Stimulated activated CD8-positive, alpha-beta memory T cell treated with anti-CD3 and anti-CD28 coated beads, Interleukin-12 subunit alpha, Interleukin-12 subunit beta, amount 100 ng/mL, for 4 hours (primary cell): ENCODE measurements around the gene HOXB2.
"Not testable (repeated sequence)": the region's sequence is repeated elsewhere in the genome, so short reads cannot be mapped to it uniquely, and the experiment has no call there.

ENCODE experiments used
- DNase-seq: peaks from one replicate; pipeline ENCODE4 v3.0.0-alpha.2; 2020; ENCODE audit warnings: low read depth

The HOXB2 gene

GRCh38 chr17:48541036-48541576 is 3.8 kb downstream of the HOXB2 start:
- no peak for DNase-seq

- no peak for DNase-seq
These were observed 4.7 kb downstream of the HOXB2 start for GRCh38 chr17:48540213-48540612.

- DNase-seq: no peak
These were observed 5.7 kb downstream of the HOXB2 start for GRCh38 chr17:48539177-48539576.

- no peak for DNase-seq
These were observed 7.6 kb downstream of the HOXB2 start for GRCh38 chr17:48537316-48537715.

- DNase-seq: not testable (repeated sequence)
These were observed 8.9 kb downstream of the HOXB2 start for GRCh38 chr17:48535793-48536559.

GRCh38 chr17:48532261-48532660 is 12.6 kb downstream of the HOXB2 start:
- DNase-seq: no peak

- no peak for DNase-seq
These were observed 14.0 kb downstream of the HOXB2 start, which contains the start of gene HOXB1 for GRCh38 chr17:48530887-48531272. Gene HOXB1 (minus strand): TSS chr17:48531011. CDS start chr17:48530904, 107 bp downstream.

- no peak for DNase-seq
These were observed 14.6 kb downstream of the HOXB2 start for GRCh38 chr17:48530208-48530886.

- no peak for DNase-seq
These were observed 15.3 kb downstream of the HOXB2 start for GRCh38 chr17:48529683-48530009.

- DNase-seq: no peak
These were observed 15.8 kb downstream of the HOXB2 start for GRCh38 chr17:48528936-48529682.

- no peak for DNase-seq
These were observed 16.6 kb downstream of the HOXB2 start for GRCh38 chr17:48528153-48528935.

- no peak for DNase-seq
These were observed 17.4 kb downstream of the HOXB2 start for GRCh38 chr17:48527547-48527932.

- no peak for DNase-seq
These were observed 18.0 kb downstream of the HOXB2 start for GRCh38 chr17:48526608-48527546.

- no peak for DNase-seq
These were observed 21.9 kb downstream of the HOXB2 start for GRCh38 chr17:48523010-48523409.

GRCh38 chr17:48522031-48522653 is 22.8 kb downstream of the HOXB2 start:
- DNase-seq: no peak

GRCh38 chr17:48520631-48521079 is 24.3 kb downstream of the HOXB2 start:
- DNase-seq: no peak

- no peak for DNase-seq
These were observed 25.5 kb downstream of the HOXB2 start for GRCh38 chr17:48519427-48519826.

GRCh38 chr17:48517478-48517877 is 27.4 kb downstream of the HOXB2 start:
- no peak for DNase-seq

- DNase-seq: no peak
These were observed 28.7 kb downstream of the HOXB2 start for GRCh38 chr17:48515925-48516900.
